Psoas muscle (tissue), 8 donors: ENCODE measurements around the gene TOM1L2. TPM values are rescaled to one million over a fixed set of nuclear protein-coding genes. Genes with fewer than 3 reads are reported as not detected.

Experiments used
- ATAC-seq, 4 donors: fragments of 200-7000 bp; cut with Tn5 transposase; one replicate each; pipeline ENCODE4 v1.9.1; 2020; ENCODE audit warnings: moderate library complexity in 3 of 4, mild to moderate bottlenecking in 2 of 4
- DNase-seq, 2 donors: peaks; one replicate each; pipeline ENCODE4 v3.0.0-alpha.2; 2020
- H3K27ac ChIP-seq: fragments of 200-600 bp; one replicate; pipeline ENCODE4 v1.8.0; 2022
- H3K27me3 ChIP-seq, 3 donors: fragments of 200-600 bp in 1 of 3; one replicate each; pipeline versions ENCODE4 v1.6.1 to v1.8.0; 2013 to 2022; ENCODE audit warnings: low read length in 2 of 3, mild to moderate bottlenecking in 2 of 3, moderate library complexity in 1 of 3; ENCODE audit not compliant: insufficient read depth in 3 of 3
- H3K36me3 ChIP-seq, 2 donors: fragments of 200-600 bp in 1 of 2; one replicate each; pipeline versions ENCODE4 v1.6.1 to v1.8.0; 2013 to 2022; ENCODE audit warnings: low read depth in 1 of 2, mild to moderate bottlenecking in 1 of 2, moderate library complexity in 1 of 2; ENCODE audit not compliant: insufficient read depth in 1 of 2
- H3K4me1 ChIP-seq: fragments of 200-600 bp; one replicate; pipeline ENCODE4 v1.8.0; 2022
- H3K4me3 ChIP-seq: fragments of 200-600 bp; one replicate; pipeline ENCODE4 v1.8.0; 2022; ENCODE audit warnings: mild to moderate bottlenecking
- H3K9me3 ChIP-seq: fragments of 200-600 bp; one replicate; pipeline ENCODE4 v1.8.0; 2022
- CTCF ChIP-seq: fragments of 200-600 bp; IDR thresholded peaks from one replicate; pipeline ENCODE4 v1.8.0; 2022; ENCODE audit warnings: antibody characterized with exemption
- WGBS, 3 donors: extraction: QIAGEN DNeasy Blood & Tissue Kit; methylation state at CpG; one replicate each; pipeline versions ENCODE4 v1.1.6 to v1.1.7; 2013; 5-methylcytosine and 5-hydroxymethylcytosine counted together
- intact Hi-C, 2 donors: fragments of 100-400 bp; cut with DNase I; formaldehyde crosslinking; loops; one replicate each; pipeline versions ENCODE4 v1.11.0 to v1.14.2; 2022
- polyA plus RNA-seq, 3 donors: library from polyadenylated mRNA; stranded (reverse); fragments of 200-250 nt; gene quantifications; one replicate each; pipeline ENCODE4 v1.2.3, GENCODE V29; 2013
- total RNA-seq, 4 donors: library from RNA; stranded (reverse); fragmentation: NEBNext Ultra II Directional in 2 of 4; extraction: Animal tissue kit (Norgen Biotek cat#: 25700) in 2 of 4; gene quantifications; one replicate each; pipeline versions ENCODE4 v1.2.1 to v1.2.4, GENCODE V29; 2021 to 2023
- donor health status: healthy with polysubstance abuse.
- donor health status: DM: no; HTN: no; CAD: no; lungs with moderate emphysema.
- donor health status: Bipolar disorder and iron deficiency.
- donor health status: healthy.
- donor health status: DM: yes; HTN: yes; CAD: no.
- donor health status: DM: no; HTN: no; CAD: no.
- donor health status: DM: no; HTN: no; CAD: no.
- donor health status: DM: yes; HTN: yes; CAD: no.

TOM1L2 gene
- total and polyA plus RNA-seq, 7 donors: 13.3 to 89.8 (median 72.0) TPM

GRCh38 chr17:17934214-17934613, 38.0 kb downstream of the TOM1L2 start:
- no peak for TF ChIP-seq CTCF
- Histone ChIP-seq H3K27ac (peak overlapping the region; percentile 53), H3K36me3 (no peaks in the 10 kb centered on the region), H3K27me3 (no peaks in the 10 kb centered on the region), H3K4me3 (no peak overlapping the region), H3K4me1 (peaks cover 62% of the 10 kb centered on the region), H3K9me3 (no peaks in the 10 kb centered on the region)
- 77 to 80% (median 80%) methylated on average over 2 of the region's 2 CpGs for WGBS, 3 donors
- intact Hi-C loops: loop anchor here in 1 of 2 donors (5.0 kb wide), 1 partner anchor 33 kb away; no protein-coding TSS in a partner anchor
- no peak for DNase-seq
- no peak for ATAC-seq

- DNase-seq: no peak
- TF ChIP-seq CTCF: no peak
- Histone ChIP-seq H3K27ac (peak overlapping the region; percentile 53), H3K4me1 (peaks cover 62% of the 10 kb centered on the region), H3K4me3 (no peak overlapping the region), H3K27me3 (no peaks in the 10 kb centered on the region), H3K36me3 (no peaks in the 10 kb centered on the region), H3K9me3 (no peaks in the 10 kb centered on the region)
- ATAC-seq: peak; percentile 31 to 53 (median 42)
- intact Hi-C loops: loop anchor here in 1 of 2 donors (5.0 kb wide), 1 partner anchor 34 kb away; no protein-coding TSS in a partner anchor
These were observed 38.4 kb downstream of the TOM1L2 start for GRCh38 chr17:17933775-17934174.

- 61 to 77% (median 74%) methylated on average over 2 of the region's 2 CpGs for WGBS, 3 donors
- TF ChIP-seq CTCF: no peak
- H3K4me3 ChIP-seq: no peak overlapping the region
- peaks cover 66% of the 10 kb centered on the region for H3K4me1 ChIP-seq
- DNase-seq (no peak), ATAC-seq (no peak)
- no peak overlapping the region for H3K27ac ChIP-seq
- H3K27me3 ChIP-seq: no peaks in the 10 kb centered on the region
- intact Hi-C loops: loop anchor here in 1 of 2 donors (5.0 kb wide), 1 partner anchor 36 kb away; no protein-coding TSS in a partner anchor
- no peaks in the 10 kb centered on the region for H3K9me3 ChIP-seq
- H3K36me3 ChIP-seq: no peaks in the 10 kb centered on the region
These were observed 41.0 kb downstream of the TOM1L2 start for GRCh38 chr17:17931159-17931558.

- Histone ChIP-seq H3K4me3 (no peak overlapping the region), H3K4me1 (peaks cover 61% of the 10 kb centered on the region), H3K27ac (no peak overlapping the region), H3K27me3 (no peaks in the 10 kb centered on the region), H3K36me3 (no peaks in the 10 kb centered on the region), H3K9me3 (no peaks in the 10 kb centered on the region)
- no peak for TF ChIP-seq CTCF
- intact Hi-C loops: loop anchor here in 1 of 2 donors (5.0 kb wide), 1 partner anchor 37 kb away; no protein-coding TSS in a partner anchor
- ATAC-seq (no peak), DNase-seq (no peak)
These were observed 41.5 kb downstream of the TOM1L2 start for GRCh38 chr17:17930674-17931073.
